ENCODE measurements around the gene C1QTNF7.

C1QTNF7 gene

DNA sequence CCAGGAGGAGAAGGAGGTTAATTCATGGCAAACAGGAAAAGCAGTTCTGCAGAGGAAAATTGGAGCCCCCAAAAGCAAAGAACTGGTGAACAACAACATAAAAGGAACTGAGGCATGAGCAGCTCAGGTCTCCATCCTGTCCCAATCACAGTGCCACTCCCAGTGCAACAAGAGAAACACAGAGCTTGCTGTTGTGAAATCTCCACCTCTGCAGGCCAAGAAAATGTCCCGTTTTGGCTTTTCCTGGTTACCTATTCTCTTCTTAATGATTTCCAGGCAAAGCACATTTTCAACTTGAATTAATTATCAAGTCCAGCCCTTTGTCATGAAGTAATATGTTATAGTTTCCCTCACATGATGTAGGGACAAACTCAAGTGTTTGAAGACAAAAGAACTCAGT is 778 bp downstream of the C1QTNF7 start:
- H3K9me3 ChIP-seq (ENCODE audit: control insufficient read depth, low read length): no peaks in the 10 kb centered on the region
- no peak overlapping the region for H3K4me3 ChIP-seq (ENCODE audit: insufficient read depth, low read depth, low read length, poor library complexity, severe bottlenecking)
- no peak overlapping the region for H3K27ac ChIP-seq (ENCODE audit: insufficient read depth, low read length, poor library complexity, severe bottlenecking)
- no peak for DNase-seq
- no peaks in the 10 kb centered on the region for H3K4me1 ChIP-seq (ENCODE audit: control insufficient read depth, insufficient read depth, low read length, poor library complexity, severe bottlenecking)
- H3K36me3 ChIP-seq (ENCODE audit: control insufficient read depth, insufficient read depth, low read length): no peaks in the 10 kb centered on the region
- no peaks in the 10 kb centered on the region for H3K27me3 ChIP-seq (replicated peaks; ENCODE audit: control insufficient read depth, insufficient read depth, low read length, poor library complexity, severe bottlenecking)

DNA sequence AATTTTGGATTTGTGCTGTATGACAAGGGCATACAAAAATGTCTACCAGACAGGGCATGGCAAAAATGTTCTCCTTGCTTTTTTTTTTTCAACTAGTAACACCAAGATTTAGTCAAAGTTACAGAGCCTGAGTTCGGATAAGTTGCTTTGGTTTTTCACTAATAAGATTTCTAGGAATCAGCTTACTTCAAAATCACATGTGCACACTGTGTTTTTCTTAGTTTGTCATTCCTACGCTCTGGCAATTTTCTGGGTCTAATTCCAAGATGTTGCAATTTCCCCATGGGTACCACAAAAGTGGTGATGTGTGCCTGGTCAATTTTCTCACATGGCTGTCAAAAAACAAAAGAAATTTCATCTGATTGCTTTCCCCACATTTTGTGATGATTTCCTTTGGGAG is 6.3 kb downstream of the C1QTNF7 start:
- H3K4me1 ChIP-seq (ENCODE audit: control insufficient read depth, insufficient read depth, low read length, poor library complexity, severe bottlenecking): no peaks in the 10 kb centered on the region
- DNase-seq: no peak
- H3K4me3 ChIP-seq (ENCODE audit: insufficient read depth, low read depth, low read length, poor library complexity, severe bottlenecking): no peak overlapping the region
- no peaks in the 10 kb centered on the region for H3K27me3 ChIP-seq (replicated peaks; ENCODE audit: control insufficient read depth, insufficient read depth, low read length, poor library complexity, severe bottlenecking)
- H3K36me3 ChIP-seq (ENCODE audit: control insufficient read depth, insufficient read depth, low read length): no peaks in the 10 kb centered on the region
- no peak overlapping the region for H3K27ac ChIP-seq (ENCODE audit: insufficient read depth, low read length, poor library complexity, severe bottlenecking)
- no peaks in the 10 kb centered on the region for H3K9me3 ChIP-seq (ENCODE audit: control insufficient read depth, low read length)

DNA sequence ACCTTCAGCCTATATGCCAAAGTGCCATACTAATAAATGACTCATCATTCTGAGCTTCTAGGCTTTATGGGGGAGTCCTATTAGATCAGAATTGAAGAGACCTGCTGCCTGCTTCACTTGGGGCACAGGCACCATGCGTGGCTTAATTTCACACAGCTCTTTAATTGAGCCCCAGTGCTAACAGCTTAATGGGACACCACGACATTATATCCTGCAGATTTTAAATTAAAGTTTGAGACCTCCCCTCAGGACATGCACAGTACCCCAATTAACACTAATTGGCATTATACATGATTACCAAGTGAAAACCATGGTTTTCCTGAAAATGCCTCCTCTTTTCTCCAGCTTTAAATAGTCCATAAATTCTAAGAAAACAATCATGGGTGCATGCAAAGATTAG is 6.8 kb downstream of the C1QTNF7 start:
- no peak for DNase-seq
- H3K9me3 ChIP-seq (ENCODE audit: control insufficient read depth, low read length): no peaks in the 10 kb centered on the region
- H3K27ac ChIP-seq (ENCODE audit: insufficient read depth, low read length, poor library complexity, severe bottlenecking): no peak overlapping the region
- H3K36me3 ChIP-seq (ENCODE audit: control insufficient read depth, insufficient read depth, low read length): no peaks in the 10 kb centered on the region
- H3K27me3 ChIP-seq (replicated peaks; ENCODE audit: control insufficient read depth, insufficient read depth, low read length, poor library complexity, severe bottlenecking): no peaks in the 10 kb centered on the region
- no peak overlapping the region for H3K4me3 ChIP-seq (ENCODE audit: insufficient read depth, low read depth, low read length, poor library complexity, severe bottlenecking)
- no peaks in the 10 kb centered on the region for H3K4me1 ChIP-seq (ENCODE audit: control insufficient read depth, insufficient read depth, low read length, poor library complexity, severe bottlenecking)

DNA sequence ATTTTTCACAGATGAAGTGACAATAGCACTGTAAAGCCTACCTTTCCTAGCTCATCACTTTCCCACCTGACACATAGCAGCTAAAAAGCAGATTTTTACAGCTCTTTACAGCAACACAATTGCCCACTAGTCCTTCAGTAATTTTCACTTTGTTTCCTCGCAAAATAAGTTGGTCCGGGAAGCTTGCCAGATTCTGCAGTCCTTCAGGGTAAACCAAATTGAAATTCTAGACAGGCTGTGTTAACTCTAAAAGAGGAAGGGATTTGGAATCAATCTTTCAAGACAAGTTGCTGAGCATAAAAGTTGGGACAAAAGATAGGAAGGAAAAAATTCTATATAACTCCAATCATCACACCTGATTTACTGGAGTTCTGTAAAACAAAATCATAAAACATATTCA is 8.7 kb downstream of the C1QTNF7 start:
- H3K27ac ChIP-seq (ENCODE audit: insufficient read depth, low read length, poor library complexity, severe bottlenecking): no peak overlapping the region
- H3K27me3 ChIP-seq (replicated peaks; ENCODE audit: control insufficient read depth, insufficient read depth, low read length, poor library complexity, severe bottlenecking): no peaks in the 10 kb centered on the region
- no peak for DNase-seq
- no peaks in the 10 kb centered on the region for H3K4me1 ChIP-seq (ENCODE audit: control insufficient read depth, insufficient read depth, low read length, poor library complexity, severe bottlenecking)
- no peaks in the 10 kb centered on the region for H3K36me3 ChIP-seq (ENCODE audit: control insufficient read depth, insufficient read depth, low read length)
- no peak overlapping the region for H3K4me3 ChIP-seq (ENCODE audit: insufficient read depth, low read depth, low read length, poor library complexity, severe bottlenecking)
- H3K9me3 ChIP-seq (ENCODE audit: control insufficient read depth, low read length): no peaks in the 10 kb centered on the region

DNA sequence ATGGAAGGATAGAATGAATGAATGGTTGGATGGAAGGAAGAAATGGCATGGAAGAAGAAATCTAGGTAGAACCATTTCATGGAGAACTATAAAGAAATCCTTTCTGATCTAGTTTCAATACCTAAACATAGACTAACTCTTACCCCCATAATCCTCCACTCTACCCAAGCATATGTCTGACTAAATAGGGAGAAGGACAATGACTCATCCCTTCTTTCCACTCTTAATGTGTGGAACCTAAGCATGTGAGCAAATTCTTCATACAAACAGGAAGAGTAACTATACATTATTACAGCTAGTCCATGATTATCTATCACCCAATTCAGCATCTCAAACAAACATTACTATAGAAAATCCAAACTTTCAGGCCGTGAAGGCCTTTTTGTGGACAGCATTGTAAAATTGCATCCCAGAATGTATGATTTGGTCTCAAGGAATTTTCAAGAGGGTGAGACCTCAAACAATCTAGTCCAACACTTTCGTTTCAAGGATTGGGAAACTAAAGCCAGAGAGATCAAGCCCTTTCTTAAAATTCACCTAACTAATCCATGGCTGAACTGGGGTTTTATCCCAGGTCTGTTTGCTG is 11.2 kb downstream of the C1QTNF7 start:
- Histone ChIP-seq H3K36me3 (ENCODE audit: control insufficient read depth, insufficient read depth, low read length) (no peaks in the 10 kb centered on the region), H3K9me3 (ENCODE audit: control insufficient read depth, low read length) (no peaks in the 10 kb centered on the region), H3K4me3 (ENCODE audit: insufficient read depth, low read depth, low read length, poor library complexity, severe bottlenecking) (no peak overlapping the region), H3K27ac (ENCODE audit: insufficient read depth, low read length, poor library complexity, severe bottlenecking) (no peak overlapping the region), H3K4me1 (ENCODE audit: control insufficient read depth, insufficient read depth, low read length, poor library complexity, severe bottlenecking) (no peaks in the 10 kb centered on the region), H3K27me3 (replicated peaks; ENCODE audit: control insufficient read depth, insufficient read depth, low read length, poor library complexity, severe bottlenecking) (no peaks in the 10 kb centered on the region)
- DNase-seq: no peak

DNA sequence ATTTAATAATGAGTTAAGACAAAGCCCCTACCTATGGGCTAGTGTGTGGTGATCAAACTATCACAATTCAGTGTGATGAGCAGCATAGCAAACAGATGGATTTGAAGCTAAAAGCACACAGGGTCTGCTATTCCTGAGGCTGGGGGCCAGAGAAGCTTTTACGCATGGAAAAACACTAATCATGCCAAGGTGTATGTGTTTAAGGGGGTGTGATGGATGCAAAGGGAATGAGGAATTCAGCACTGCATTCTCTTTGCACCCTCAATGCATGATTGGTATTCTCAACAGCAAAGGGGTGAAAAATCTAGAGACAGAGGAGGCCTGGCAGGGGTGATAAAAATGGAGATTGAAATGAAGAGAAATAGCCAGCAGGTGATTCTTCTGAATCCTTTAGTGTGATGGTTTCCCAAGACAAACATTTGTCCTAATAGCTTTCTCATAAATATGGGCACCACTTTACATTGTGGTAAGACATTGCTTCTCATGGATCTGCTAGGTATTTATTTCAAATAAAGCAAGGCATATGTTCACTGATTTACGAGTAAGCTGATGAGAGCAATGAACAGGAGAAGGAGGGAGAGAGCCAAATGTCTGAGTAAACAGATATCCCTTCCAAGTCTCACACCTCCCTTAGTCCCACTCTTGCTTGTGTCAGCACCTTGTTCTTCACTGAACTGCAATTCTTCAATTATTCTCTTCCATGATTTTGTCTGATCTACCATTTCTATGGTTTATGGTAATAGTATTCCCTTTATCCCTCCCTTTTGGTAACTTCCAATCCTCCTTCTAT is 15.7 kb downstream of the C1QTNF7 start:
- Histone ChIP-seq H3K27me3 (replicated peaks; ENCODE audit: control insufficient read depth, insufficient read depth, low read length, poor library complexity, severe bottlenecking) (no peaks in the 10 kb centered on the region), H3K27ac (ENCODE audit: insufficient read depth, low read length, poor library complexity, severe bottlenecking) (no peak overlapping the region), H3K36me3 (ENCODE audit: control insufficient read depth, insufficient read depth, low read length) (no peaks in the 10 kb centered on the region), H3K9me3 (ENCODE audit: control insufficient read depth, low read length) (no peaks in the 10 kb centered on the region), H3K4me3 (ENCODE audit: insufficient read depth, low read depth, low read length, poor library complexity, severe bottlenecking) (no peak overlapping the region), H3K4me1 (ENCODE audit: control insufficient read depth, insufficient read depth, low read length, poor library complexity, severe bottlenecking) (no peaks in the 10 kb centered on the region)
- DNase-seq: no peak

DNA sequence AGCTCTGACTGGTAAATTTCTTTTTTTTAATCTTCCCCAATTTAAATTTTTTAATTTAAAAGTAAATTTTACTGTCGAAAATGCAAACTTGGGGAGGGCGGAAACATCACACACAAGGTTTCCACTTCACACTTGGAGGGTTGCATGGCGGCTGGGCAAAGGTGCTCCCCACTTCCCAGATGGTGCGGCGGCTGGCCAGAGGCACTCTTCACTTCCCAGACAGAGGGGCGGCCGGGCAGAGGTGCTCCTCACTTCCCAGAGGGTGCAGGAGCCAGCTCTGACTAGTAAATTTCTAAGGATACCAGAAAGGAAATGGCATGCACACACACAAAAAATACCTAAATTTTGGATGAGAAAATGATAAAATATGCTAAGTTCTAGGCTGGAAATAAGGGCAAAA is 16.4 kb downstream of the C1QTNF7 start:
- H3K4me1 ChIP-seq (ENCODE audit: control insufficient read depth, insufficient read depth, low read length, poor library complexity, severe bottlenecking): no peaks in the 10 kb centered on the region
- H3K27me3 ChIP-seq (replicated peaks; ENCODE audit: control insufficient read depth, insufficient read depth, low read length, poor library complexity, severe bottlenecking): no peaks in the 10 kb centered on the region
- H3K4me3 ChIP-seq (ENCODE audit: insufficient read depth, low read depth, low read length, poor library complexity, severe bottlenecking): no peak overlapping the region
- no peak for DNase-seq
- H3K9me3 ChIP-seq (ENCODE audit: control insufficient read depth, low read length): no peaks in the 10 kb centered on the region
- no peaks in the 10 kb centered on the region for H3K36me3 ChIP-seq (ENCODE audit: control insufficient read depth, insufficient read depth, low read length)
- H3K27ac ChIP-seq (ENCODE audit: insufficient read depth, low read length, poor library complexity, severe bottlenecking): no peak overlapping the region

DNA sequence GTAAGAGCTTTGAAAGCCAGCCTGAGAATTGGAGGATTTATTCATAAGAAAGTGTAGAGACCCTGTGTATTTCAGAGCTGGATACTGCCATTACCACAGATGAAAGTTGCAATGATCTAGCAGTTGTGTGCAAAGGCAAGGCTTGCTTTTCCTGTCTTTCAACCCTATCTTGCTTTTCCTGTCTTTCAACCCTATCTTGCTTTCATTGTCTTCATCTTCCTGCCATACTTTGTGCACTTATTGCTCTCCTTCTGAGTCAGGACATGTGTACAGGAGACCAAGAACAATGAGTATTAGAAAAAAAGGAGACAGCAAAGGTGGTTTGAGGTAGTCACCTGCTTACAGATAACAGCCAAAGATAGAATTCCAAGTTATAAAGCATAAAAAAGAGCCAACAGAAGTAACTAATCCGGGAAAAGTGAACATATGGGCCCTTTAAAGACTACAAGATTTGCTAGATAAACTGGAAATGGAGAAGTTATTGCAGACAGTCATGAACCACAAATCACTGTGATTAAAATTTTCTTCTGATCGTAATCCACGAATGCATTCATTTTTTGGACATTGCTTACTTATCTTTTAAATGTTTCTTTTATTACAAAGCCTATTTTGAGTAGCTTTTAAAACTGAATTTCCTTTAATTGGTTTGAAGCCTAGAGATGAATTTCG is 17.2 kb downstream of the C1QTNF7 start:
- no peak for DNase-seq
- Histone ChIP-seq H3K36me3 (ENCODE audit: control insufficient read depth, insufficient read depth, low read length) (no peaks in the 10 kb centered on the region), H3K4me3 (ENCODE audit: insufficient read depth, low read depth, low read length, poor library complexity, severe bottlenecking) (no peak overlapping the region), H3K27ac (ENCODE audit: insufficient read depth, low read length, poor library complexity, severe bottlenecking) (no peak overlapping the region), H3K4me1 (ENCODE audit: control insufficient read depth, insufficient read depth, low read length, poor library complexity, severe bottlenecking) (no peaks in the 10 kb centered on the region), H3K27me3 (replicated peaks; ENCODE audit: control insufficient read depth, insufficient read depth, low read length, poor library complexity, severe bottlenecking) (no peaks in the 10 kb centered on the region), H3K9me3 (ENCODE audit: control insufficient read depth, low read length) (no peaks in the 10 kb centered on the region)

DNA sequence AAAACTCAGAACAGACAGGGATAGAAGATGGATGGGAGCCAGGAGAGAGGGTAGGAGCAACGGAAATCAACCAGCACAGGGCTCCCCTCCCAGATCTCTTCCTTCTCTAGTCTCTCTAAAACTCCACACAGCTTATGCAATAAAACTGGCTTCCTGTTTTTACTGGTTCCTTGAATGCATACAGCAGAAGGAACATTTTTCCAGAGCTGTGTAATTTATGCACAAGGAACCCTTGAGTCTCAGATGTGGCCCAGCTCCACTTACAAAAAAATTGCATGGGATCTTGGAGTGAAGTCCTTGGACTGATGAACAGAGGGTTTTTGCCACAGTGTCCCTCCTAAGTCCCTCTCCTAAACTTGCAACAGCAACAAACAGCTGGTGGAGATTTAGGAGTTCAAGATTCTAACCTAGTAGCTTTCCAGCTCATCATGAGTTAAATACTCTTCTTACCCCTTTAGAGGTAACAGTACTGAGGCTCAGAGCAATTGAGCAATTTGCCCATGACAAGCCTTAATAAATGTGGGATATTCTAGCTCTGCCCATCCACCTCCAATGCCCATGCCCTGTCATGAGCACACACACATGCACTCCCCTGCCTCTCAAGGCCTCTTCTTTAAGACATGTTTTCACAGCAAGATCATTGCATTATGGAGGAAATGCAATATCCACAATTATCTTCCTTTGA is 23.5 kb downstream of the C1QTNF7 start:
- H3K4me1 ChIP-seq (ENCODE audit: control insufficient read depth, insufficient read depth, low read length, poor library complexity, severe bottlenecking): no peaks in the 10 kb centered on the region
- H3K27me3 ChIP-seq (replicated peaks; ENCODE audit: control insufficient read depth, insufficient read depth, low read length, poor library complexity, severe bottlenecking): no peaks in the 10 kb centered on the region
- H3K27ac ChIP-seq (ENCODE audit: insufficient read depth, low read length, poor library complexity, severe bottlenecking): no peak overlapping the region
- no peak overlapping the region for H3K4me3 ChIP-seq (ENCODE audit: insufficient read depth, low read depth, low read length, poor library complexity, severe bottlenecking)
- H3K36me3 ChIP-seq (ENCODE audit: control insufficient read depth, insufficient read depth, low read length): no peaks in the 10 kb centered on the region
- no peaks in the 10 kb centered on the region for H3K9me3 ChIP-seq (ENCODE audit: control insufficient read depth, low read length)
- DNase-seq: no peak

Data from effector memory CD4-positive, alpha-beta T cell (primary cell).